Measurements from ENCODE around the gene PRODH. TPM values are rescaled to one million over a fixed set of nuclear protein-coding genes. Genes with fewer than 3 reads are reported as not detected.

Gene PRODH
- polyA plus RNA-seq, 3 donors = not detected

Other genes with a start within 250 kb of the PRODH start
- gene DGCR6, start 30.0 kb downstream of the PRODH start, polyA plus RNA-seq = 1 to 10 TPM in 1 of 3 donors, under 1 TPM in 2; 0.17 to 5.1 (median 0.36) TPM
- 10 to 100 TPM; 28.9 to 37.0 (median 36.2) TPM for gene DGCR2, start 186.1 kb upstream of the PRODH start, polyA plus RNA-seq
- under 1 TPM in 1 of 3 donors, not detected in 2; 0.04 TPM for gene TSSK2, start 195.0 kb upstream of the PRODH start, polyA plus RNA-seq
- 10 to 100 TPM in 1 of 3 donors, 1 to 10 TPM in 2; 4.0 to 18.0 (median 5.5) TPM for gene ESS2, start 208.4 kb upstream of the PRODH start, polyA plus RNA-seq
- gene GSC2, start 214.0 kb upstream of the PRODH start, polyA plus RNA-seq = not detected
- 10 to 100 TPM; 15.2 to 37.4 (median 35.1) TPM for gene SLC25A1, start 242.4 kb upstream of the PRODH start, polyA plus RNA-seq

Data from CD14-positive monocyte (primary cell).